ENCODE measurements around the gene ERBB3.

DNA sequence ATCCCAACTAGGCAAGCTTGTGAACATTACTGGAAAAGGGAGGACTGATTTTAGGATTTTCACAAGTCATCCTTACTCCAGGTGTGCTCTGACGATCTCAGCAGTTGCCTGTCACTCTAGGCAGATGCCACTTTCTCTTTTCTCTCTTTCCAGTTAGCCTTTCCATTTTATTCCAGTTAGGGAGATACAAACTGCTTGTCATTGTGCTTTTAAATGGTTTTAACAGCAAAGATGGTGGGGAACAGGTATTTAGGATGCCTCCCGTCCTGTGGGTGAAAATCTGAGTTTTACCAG, 25.6 kb downstream of the ERBB3 start:
- TF ChIP-seq CTCF (IDR thresholded peaks at IDR 0.05) (no peak), POLR2AphosphoS5 (IDR thresholded peaks at IDR 0.05) (no peak), POLR2A (IDR thresholded peaks at IDR 0.05) (no peak), EP300 (IDR thresholded peaks at IDR 0.05) (no peak)

All from upper lobe of left lung (tissue), 4 donors.